Liver (tissue), 9 donors: Measurements from ENCODE around the gene KLRC2. TPM values are rescaled to one million over a fixed set of nuclear protein-coding genes. Genes with fewer than 3 reads are reported as not detected.
"Not testable (repeated sequence)": the region's sequence is repeated elsewhere in the genome, so short reads cannot be mapped to it uniquely, and the experiment has no call there.

ENCODE experiments used
- DNase-seq: peaks from one replicate; pipeline ENCODE4 v3.0.0-alpha.2; 2017; ENCODE audit warnings: low spot score
- H3K27ac ChIP-seq, 2 donors: one replicate each; pipeline ENCODE4 v1.7.0; 2013; ENCODE audit warnings: inconsistent platforms in 2 of 2, low read length in 2 of 2, control low read depth in 1 of 2, low read depth in 1 of 2, mild to moderate bottlenecking in 1 of 2
- H3K27me3 ChIP-seq, 4 donors: one replicate each; pipeline versions ENCODE4 v1.6.1 to v1.7.0; 2013; ENCODE audit warnings: low read length in 3 of 4, inconsistent platforms in 1 of 4, mild to moderate bottlenecking in 1 of 4, moderate library complexity in 1 of 4; ENCODE audit not compliant: control insufficient read depth in 4 of 4, insufficient read depth in 4 of 4
- H3K36me3 ChIP-seq, 4 donors: one replicate each; pipeline versions ENCODE4 v1.6.1 to v1.7.0; 2013; ENCODE audit warnings: low read length in 3 of 4, mild to moderate bottlenecking in 3 of 4, low read depth in 1 of 4, moderate library complexity in 1 of 4; ENCODE audit not compliant: control insufficient read depth in 4 of 4, insufficient read depth in 3 of 4
- H3K4me1 ChIP-seq, 4 donors: one replicate each; pipeline versions ENCODE4 v1.6.1 to v1.7.0; 2013; ENCODE audit warnings: low read length in 3 of 4, mild to moderate bottlenecking in 3 of 4, moderate library complexity in 1 of 4; ENCODE audit not compliant: control insufficient read depth in 4 of 4, insufficient read depth in 4 of 4
- H3K4me3 ChIP-seq, 3 donors: one replicate each; pipeline versions ENCODE4 v1.6.1 to v1.7.0; 2013; ENCODE audit warnings: low read length in 3 of 3, control low read depth in 1 of 3, low read depth in 1 of 3, mild to moderate bottlenecking in 1 of 3
- H3K9ac ChIP-seq, 2 donors: one replicate each; pipeline ENCODE4 v1.7.0; 2013; ENCODE audit warnings: low read length in 2 of 2, mild to moderate bottlenecking in 2 of 2, moderate library complexity in 2 of 2, control low read depth in 1 of 2, low read depth in 1 of 2
- H3K9me3 ChIP-seq, 4 donors: one replicate each; pipeline versions ENCODE4 v1.6.1 to v1.7.0; 2013; ENCODE audit warnings: low read length in 3 of 4; ENCODE audit not compliant: control insufficient read depth in 4 of 4
- FOXA1 ChIP-seq: IDR thresholded peaks from 2 replicates; pipeline ENCODE4 v1.6.1; 2016; ENCODE audit warnings: antibody characterized with exemption
- GABPA ChIP-seq, 2 donors: IDR thresholded peaks in 1 of 2; conservative IDR thresholded peaks in 1 of 2; 2 replicates each; pipeline ENCODE4 v1.6.1; 2016; ENCODE audit warnings: antibody characterized with exemption in 2 of 2, mild to moderate bottlenecking in 1 of 2, moderate library complexity in 1 of 2
- HNF4G ChIP-seq: IDR thresholded peaks from 2 replicates; pipeline ENCODE4 v1.6.1; 2016; ENCODE audit warnings: antibody characterized with exemption
- NR2F2 ChIP-seq: IDR thresholded peaks from 2 replicates; pipeline ENCODE4 v1.6.1; 2016; ENCODE audit warnings: antibody characterized with exemption
- RAD21 ChIP-seq, 2 donors: IDR thresholded peaks; 2 replicates each; pipeline ENCODE4 v1.6.1; 2016; ENCODE audit warnings: antibody characterized with exemption in 2 of 2, mild to moderate bottlenecking in 2 of 2
- TAF1 ChIP-seq: conservative IDR thresholded peaks from 2 replicates; pipeline ENCODE4 v1.6.1; 2016; ENCODE audit warnings: antibody characterized with exemption, mild to moderate bottlenecking
- WGBS: extraction: QIAGEN DNeasy Blood & Tissue Kit; methylation state at CpG from one replicate; pipeline ENCODE4 v1.1.7; 2013; 5-methylcytosine and 5-hydroxymethylcytosine counted together
- polyA plus RNA-seq, 2 donors: library from polyadenylated mRNA; stranded (reverse) in 1 of 2; unstranded in 1 of 2; fragments of 200-250 nt in 1 of 2; fragments of >200 nt in 1 of 2; fragmentation: Nextera tagmentation in 1 of 2; extraction: Ambion mirVana in 1 of 2; gene quantifications; one replicate each; pipeline versions ENCODE4 v1.2.1 to v1.2.3, GENCODE V29; 2013 to 2015
- total RNA-seq, 2 donors: library from RNA; depleted of rRNA; stranded (reverse); fragments of >200 nt; gene quantifications; one replicate each; pipeline ENCODE4 v1.2.3, GENCODE V29; 2014
- TF ChIP-seq, protein P1 (sequence below): IDR thresholded peaks from 2 replicates; pipeline ENCODE4 v1.6.1; 2016; ENCODE audit warnings: antibody characterized with exemption
- TF ChIP-seq, protein P2 (sequence below): fragments of 150-350 bp; IDR thresholded peaks from 2 replicates; pipeline ENCODE4 v1.5.1; 2017; ENCODE audit warnings: improper control_type of control experiment, low read depth, low read length; ENCODE audit not compliant: missing input control
- TF ChIP-seq, protein P3 (sequence below): IDR thresholded peaks from 2 replicates; pipeline ENCODE4 v1.6.1; 2016; ENCODE audit warnings: antibody characterized with exemption, mild to moderate bottlenecking
- donor health status: healthy.
- donor health status: healthy.
- donor health status: healthy.
- donor health status: healthy.
- donor health status: healthy.

The KLRC2 gene
- 1 to 10 TPM in 1 of 2 donors, under 1 TPM in 1; 0.19 to 1.5 TPM for total RNA-seq
- polyA plus RNA-seq, result under 1 TPM; 0.13 to 0.38 TPM

DNA sequence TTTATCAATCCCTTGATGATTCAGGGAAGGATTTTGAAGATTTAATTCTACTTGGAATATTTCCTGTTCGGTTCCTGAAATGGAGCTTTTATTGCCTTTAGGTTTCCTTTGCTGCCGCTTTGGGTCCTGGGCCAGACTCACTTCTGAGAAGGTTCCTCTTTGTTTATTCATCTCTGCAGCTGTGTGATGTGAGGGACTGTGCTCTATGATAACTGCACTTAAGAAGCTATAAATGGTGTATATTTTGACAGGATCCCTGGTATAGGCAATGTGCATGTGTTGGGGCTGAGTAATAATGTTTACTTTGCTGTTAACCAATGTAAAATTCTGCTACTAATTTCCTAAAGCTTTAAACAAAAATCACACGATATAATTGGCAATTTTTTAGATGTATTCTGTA lies at the start of gene KLRC2:
KLRC2 (minus strand) TSS at position 195 of the 400 bp plus-strand sequence; CDS start at position 171, 24 bp downstream.
- not testable (repeated sequence) for DNase-seq, H3K27ac ChIP-seq, H3K9me3 ChIP-seq, H3K4me3 ChIP-seq, H3K27me3 ChIP-seq, H3K36me3 ChIP-seq, H3K9ac ChIP-seq, H3K4me1 ChIP-seq
- WGBS, result 58% methylated on average over 3 of the region's 3 CpGs

DNA sequence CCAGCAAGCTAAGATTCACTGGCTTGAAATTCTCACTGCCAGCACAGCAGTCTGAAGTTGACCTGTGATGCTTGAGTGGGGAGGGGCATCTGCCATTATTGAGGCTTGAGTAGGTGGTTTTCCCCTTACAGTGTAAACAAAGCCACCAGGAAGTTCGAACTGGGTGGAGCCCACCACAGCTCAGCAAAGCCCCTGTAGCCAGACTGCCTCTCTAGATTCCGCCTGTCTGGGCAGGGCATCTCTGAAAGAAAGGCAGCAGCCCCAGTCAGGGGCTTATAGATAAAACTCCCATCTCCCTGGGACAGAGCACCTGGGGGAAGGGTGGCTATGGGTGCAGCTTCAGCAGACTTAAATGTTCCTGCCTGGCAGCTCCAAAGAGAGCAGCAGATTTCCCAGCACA lies 46.1 kb upstream of the KLRC2 start:
- not testable (repeated sequence) for DNase-seq, H3K27ac ChIP-seq, H3K36me3 ChIP-seq, H3K27me3 ChIP-seq, H3K4me3 ChIP-seq, H3K9me3 ChIP-seq, H3K9ac ChIP-seq, H3K4me1 ChIP-seq
- WGBS, result 45% methylated on average over 2 of the region's 2 CpGs

DNA sequence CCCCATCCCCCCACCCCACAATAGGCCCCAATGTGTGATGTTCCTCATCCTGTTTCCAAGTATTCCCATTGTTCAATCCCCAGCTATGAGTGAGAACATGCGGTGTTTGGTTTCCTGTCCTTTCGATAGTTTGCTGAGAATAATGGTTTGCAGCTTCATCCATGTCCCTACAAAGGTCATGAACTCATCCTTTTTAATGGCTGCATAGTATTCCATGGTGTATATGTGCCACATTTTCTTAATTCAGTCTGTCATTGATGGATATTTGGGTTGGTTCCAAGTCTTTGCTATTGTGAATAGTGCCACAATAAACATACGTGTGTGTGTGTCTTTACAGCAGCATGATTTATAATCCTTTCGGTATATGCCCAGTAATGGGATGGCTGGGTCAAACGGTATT lies 37.0 kb upstream of the KLRC2 start:
- WGBS, result 89% methylated on average over 5 of the region's 5 CpGs

DNA sequence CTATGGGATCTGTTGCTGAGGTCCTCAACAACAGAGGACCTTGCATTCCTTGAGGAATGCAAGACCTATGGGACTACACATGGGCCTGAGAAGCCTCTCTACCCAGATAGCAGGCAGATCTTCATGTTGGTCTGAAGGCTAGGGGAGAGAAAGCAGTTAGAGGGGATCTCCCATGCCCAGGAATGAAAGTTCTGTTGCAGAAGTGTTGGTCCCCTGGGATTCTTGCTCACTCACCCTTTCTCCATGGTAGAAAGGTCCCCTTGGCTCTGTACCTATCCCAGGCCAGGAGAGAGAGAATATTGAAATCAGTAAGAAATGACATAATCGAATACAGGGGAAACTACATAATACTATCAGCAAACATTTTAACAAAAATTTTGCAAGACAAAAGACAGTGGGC lies 33.9 kb upstream of the KLRC2 start:
- 84% methylated on average over 1 of the region's 1 CpG for WGBS
- no peaks in the 10 kb centered on the region for H3K9me3 ChIP-seq
- no peaks in the 10 kb centered on the region for H3K36me3 ChIP-seq
- H3K27me3 ChIP-seq, result peaks cover 0 to 7% (median 0%) of the 10 kb centered on the region in 4 donors
- DNase-seq, result no peak
- no peak overlapping the region for H3K4me3 ChIP-seq
- no peaks in the 10 kb centered on the region for H3K4me1 ChIP-seq
- no peak overlapping the region for H3K9ac ChIP-seq
- TF ChIP-seq RAD21 (IDR thresholded peaks at IDR 0.05) (no peak), GABPA (IDR thresholded peaks at IDR 0.05 in 1 of 2, conservative IDR thresholded peaks at IDR 0.05 in 1 of 2) (no peak), HNF4G (no peak), FOXA1 (no peak), TAF1 (no peak), NR2F2 (no peak)
- TF ChIP-seq, protein P1, sequence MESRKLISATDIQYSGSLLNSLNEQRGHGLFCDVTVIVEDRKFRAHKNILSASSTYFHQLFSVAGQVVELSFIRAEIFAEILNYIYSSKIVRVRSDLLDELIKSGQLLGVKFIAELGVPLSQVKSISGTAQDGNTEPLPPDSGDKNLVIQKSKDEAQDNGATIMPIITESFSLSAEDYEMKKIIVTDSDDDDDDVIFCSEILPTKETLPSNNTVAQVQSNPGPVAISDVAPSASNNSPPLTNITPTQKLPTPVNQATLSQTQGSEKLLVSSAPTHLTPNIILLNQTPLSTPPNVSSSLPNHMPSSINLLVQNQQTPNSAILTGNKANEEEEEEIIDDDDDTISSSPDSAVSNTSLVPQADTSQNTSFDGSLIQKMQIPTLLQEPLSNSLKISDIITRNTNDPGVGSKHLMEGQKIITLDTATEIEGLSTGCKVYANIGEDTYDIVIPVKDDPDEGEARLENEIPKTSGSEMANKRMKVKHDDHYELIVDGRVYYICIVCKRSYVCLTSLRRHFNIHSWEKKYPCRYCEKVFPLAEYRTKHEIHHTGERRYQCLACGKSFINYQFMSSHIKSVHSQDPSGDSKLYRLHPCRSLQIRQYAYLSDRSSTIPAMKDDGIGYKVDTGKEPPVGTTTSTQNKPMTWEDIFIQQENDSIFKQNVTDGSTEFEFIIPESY, result no peak
- TF ChIP-seq, protein P2, sequence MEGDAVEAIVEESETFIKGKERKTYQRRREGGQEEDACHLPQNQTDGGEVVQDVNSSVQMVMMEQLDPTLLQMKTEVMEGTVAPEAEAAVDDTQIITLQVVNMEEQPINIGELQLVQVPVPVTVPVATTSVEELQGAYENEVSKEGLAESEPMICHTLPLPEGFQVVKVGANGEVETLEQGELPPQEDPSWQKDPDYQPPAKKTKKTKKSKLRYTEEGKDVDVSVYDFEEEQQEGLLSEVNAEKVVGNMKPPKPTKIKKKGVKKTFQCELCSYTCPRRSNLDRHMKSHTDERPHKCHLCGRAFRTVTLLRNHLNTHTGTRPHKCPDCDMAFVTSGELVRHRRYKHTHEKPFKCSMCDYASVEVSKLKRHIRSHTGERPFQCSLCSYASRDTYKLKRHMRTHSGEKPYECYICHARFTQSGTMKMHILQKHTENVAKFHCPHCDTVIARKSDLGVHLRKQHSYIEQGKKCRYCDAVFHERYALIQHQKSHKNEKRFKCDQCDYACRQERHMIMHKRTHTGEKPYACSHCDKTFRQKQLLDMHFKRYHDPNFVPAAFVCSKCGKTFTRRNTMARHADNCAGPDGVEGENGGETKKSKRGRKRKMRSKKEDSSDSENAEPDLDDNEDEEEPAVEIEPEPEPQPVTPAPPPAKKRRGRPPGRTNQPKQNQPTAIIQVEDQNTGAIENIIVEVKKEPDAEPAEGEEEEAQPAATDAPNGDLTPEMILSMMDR, result no peak
- TF ChIP-seq, protein P3, sequence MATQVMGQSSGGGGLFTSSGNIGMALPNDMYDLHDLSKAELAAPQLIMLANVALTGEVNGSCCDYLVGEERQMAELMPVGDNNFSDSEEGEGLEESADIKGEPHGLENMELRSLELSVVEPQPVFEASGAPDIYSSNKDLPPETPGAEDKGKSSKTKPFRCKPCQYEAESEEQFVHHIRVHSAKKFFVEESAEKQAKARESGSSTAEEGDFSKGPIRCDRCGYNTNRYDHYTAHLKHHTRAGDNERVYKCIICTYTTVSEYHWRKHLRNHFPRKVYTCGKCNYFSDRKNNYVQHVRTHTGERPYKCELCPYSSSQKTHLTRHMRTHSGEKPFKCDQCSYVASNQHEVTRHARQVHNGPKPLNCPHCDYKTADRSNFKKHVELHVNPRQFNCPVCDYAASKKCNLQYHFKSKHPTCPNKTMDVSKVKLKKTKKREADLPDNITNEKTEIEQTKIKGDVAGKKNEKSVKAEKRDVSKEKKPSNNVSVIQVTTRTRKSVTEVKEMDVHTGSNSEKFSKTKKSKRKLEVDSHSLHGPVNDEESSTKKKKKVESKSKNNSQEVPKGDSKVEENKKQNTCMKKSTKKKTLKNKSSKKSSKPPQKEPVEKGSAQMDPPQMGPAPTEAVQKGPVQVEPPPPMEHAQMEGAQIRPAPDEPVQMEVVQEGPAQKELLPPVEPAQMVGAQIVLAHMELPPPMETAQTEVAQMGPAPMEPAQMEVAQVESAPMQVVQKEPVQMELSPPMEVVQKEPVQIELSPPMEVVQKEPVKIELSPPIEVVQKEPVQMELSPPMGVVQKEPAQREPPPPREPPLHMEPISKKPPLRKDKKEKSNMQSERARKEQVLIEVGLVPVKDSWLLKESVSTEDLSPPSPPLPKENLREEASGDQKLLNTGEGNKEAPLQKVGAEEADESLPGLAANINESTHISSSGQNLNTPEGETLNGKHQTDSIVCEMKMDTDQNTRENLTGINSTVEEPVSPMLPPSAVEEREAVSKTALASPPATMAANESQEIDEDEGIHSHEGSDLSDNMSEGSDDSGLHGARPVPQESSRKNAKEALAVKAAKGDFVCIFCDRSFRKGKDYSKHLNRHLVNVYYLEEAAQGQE, result no peak
- no peak overlapping the region for H3K27ac ChIP-seq

More for the DNA sequence above, 37.0 kb upstream of the KLRC2 start:
- H3K4me1 ChIP-seq, H3K9ac ChIP-seq, H3K4me3 ChIP-seq, H3K27me3 ChIP-seq, H3K27ac ChIP-seq, DNase-seq, H3K36me3 ChIP-seq, H3K9me3 ChIP-seq: not testable (repeated sequence)
